HG02970 (cell line): ENCODE data around the gene GLI1.

Experiments used
- ATAC-seq: cut with Tn5 transposase; IDR thresholded peaks from one replicate; pipeline ENCODE4 v1.9.1; 2021; ENCODE audit warnings: mild to moderate bottlenecking, moderate library complexity, moderate number of reproducible peaks; ENCODE audit not compliant: unreplicated experiment, low FRiP score

GLI1 gene

GRCh38 chr12:57459055-57459749, 383 bp upstream of the GLI1 start:
- ATAC-seq, result no peak

- ATAC-seq, result no peak
Observed at GRCh38 chr12:57460468-57460784, 841 bp downstream of the GLI1 start.

- no peak for ATAC-seq
Observed at GRCh38 chr12:57460841-57461275, 1.3 kb downstream of the GLI1 start.

GRCh38 chr12:57461276-57461916, 1.8 kb downstream of the GLI1 start:
- ATAC-seq, result no peak

GRCh38 chr12:57461917-57462250, 2.3 kb downstream of the GLI1 start:
- ATAC-seq, result no peak

GRCh38 chr12:57462251-57462911, 2.8 kb downstream of the GLI1 start:
- ATAC-seq, result peak; percentile 68

GRCh38 chr12:57462912-57463253, 3.3 kb downstream of the GLI1 start:
- ATAC-seq, result no peak

- no peak for ATAC-seq
Observed at GRCh38 chr12:57464569-57464968, 5.0 kb downstream of the GLI1 start.

- no peak for ATAC-seq
Observed at GRCh38 chr12:57465030-57465746, 5.6 kb downstream of the GLI1 start.

- no peak for ATAC-seq
Observed at GRCh38 chr12:57465747-57466505, 6.3 kb downstream of the GLI1 start.

- ATAC-seq, result no peak
Observed at GRCh38 chr12:57467212-57467874, 7.8 kb downstream of the GLI1 start.

GRCh38 chr12:57467915-57468314, 8.3 kb downstream of the GLI1 start:
- ATAC-seq, result no peak

GRCh38 chr12:57469296-57470164, 9.9 kb downstream of the GLI1 start:
- ATAC-seq, result no peak

GRCh38 chr12:57470286-57470969, 10.8 kb downstream of the GLI1 start:
- ATAC-seq, result no peak

- no peak for ATAC-seq
Observed at GRCh38 chr12:57470970-57471656, 11.5 kb downstream of the GLI1 start.

- no peak for ATAC-seq
Observed at GRCh38 chr12:57471661-57472060, 12.1 kb downstream of the GLI1 start.

GRCh38 chr12:57472391-57472790, 12.8 kb downstream of the GLI1 start:
- no peak for ATAC-seq

GRCh38 chr12:57473392-57473791, 13.8 kb downstream of the GLI1 start:
- ATAC-seq, result no peak
